ENCODE results near the gene NCAM2.

NCAM2 gene

GRCh38 chr21:20997636-20998455 is at the start of gene NCAM2:
Gene NCAM2, plus strand, starts transcription at chr21:20998409.
- peak; percentile 57 for DNase-seq (ENCODE audit: low read depth)

GRCh38 chr21:20949884-20950283 is 48.3 kb upstream of the NCAM2 start:
- DNase-seq (ENCODE audit: low read depth) = no peak

GRCh38 chr21:20965816-20966215 is 32.4 kb upstream of the NCAM2 start:
- DNase-seq (ENCODE audit: low read depth) = no peak

DNA sequence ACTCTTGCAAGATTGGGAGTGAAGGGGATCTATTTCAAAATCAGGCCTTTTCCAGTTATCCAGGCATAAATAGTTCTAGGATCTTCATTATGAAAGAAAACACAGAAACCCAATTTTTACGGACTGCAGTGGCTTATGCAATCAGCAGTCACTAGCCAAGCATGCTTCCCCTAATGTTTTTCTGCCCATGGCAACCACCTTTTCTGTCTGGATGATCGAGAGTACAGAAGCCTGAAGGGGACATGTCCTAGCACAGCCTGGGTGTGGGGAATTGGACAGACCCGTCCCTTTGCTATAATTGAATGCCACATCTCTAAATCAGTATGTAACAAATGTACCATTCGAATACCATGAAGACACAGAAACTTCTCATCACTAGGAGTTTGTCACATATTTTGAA is 29.8 kb upstream of the NCAM2 start:
- DNase-seq (ENCODE audit: low read depth) = no peak

- DNase-seq (ENCODE audit: low read depth) = no peak
Observed at GRCh38 chr21:20970691-20971090, 27.5 kb upstream of the NCAM2 start.

GRCh38 chr21:20971296-20971921 is 26.8 kb upstream of the NCAM2 start:
- DNase-seq (ENCODE audit: low read depth) = peak; percentile 8

DNA sequence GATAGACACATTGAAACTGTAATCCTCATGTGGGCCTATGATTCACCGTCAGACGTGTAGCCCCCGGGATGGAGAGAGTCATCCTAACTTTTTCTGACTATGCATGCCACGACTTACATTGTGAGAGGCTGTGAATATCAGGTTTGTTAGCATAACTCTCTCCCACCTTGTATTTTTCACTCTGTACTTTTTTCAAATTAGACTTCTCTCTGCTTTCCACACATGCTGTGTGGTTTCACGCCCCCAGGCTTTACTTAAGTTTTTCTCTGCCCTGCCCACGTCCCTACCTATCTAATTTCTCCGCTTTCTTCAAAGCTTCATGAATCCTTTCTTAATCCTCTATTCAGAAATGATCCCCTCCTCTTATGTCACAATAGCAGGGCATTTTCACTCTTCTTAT is 3.4 kb upstream of the NCAM2 start:
- DNase-seq (ENCODE audit: low read depth) = no peak

DNA sequence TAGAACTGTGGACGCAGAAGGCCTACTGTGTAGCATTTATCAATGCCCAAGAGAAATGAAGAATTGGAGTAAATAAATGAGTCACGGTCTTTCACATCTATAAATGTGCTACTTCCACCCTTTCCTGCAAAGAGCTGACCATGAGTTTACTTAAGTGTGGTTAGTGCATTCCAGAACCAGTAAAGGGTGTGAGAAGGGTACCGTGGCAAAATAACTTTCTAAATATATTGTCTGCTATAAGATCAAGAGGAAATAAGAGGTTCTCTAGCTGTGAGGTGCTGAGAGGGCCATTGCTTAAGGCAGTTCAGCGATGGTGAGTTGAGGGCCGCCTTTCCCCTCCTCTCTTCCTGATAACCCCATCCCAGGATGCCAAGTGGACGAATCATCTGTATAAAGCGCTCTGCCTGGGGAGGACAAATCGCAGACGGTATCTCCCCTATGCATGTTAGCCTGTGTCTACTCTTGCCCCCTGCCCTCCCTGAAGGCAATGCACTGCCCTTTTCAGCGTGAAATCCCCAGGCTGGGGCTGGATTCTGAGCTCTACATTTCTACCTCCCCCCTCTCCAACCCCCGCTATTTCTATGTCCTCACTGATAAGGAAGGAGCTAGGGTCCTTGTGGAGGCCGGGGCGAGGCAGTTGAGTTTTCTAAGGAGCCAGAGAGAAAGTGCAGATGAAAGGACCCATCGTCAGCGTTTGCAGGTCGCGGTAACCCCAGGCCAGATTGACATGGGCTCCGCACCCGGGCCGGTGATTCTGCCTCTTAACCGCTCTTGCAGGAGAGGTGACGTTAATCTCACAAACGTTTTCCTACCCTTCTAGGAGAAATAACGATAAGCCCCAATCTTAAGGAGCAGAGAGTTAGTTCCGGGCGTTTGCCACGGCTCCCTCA is 1.5 kb upstream of the NCAM2 start:
- no peak for DNase-seq (ENCODE audit: low read depth)

DNA sequence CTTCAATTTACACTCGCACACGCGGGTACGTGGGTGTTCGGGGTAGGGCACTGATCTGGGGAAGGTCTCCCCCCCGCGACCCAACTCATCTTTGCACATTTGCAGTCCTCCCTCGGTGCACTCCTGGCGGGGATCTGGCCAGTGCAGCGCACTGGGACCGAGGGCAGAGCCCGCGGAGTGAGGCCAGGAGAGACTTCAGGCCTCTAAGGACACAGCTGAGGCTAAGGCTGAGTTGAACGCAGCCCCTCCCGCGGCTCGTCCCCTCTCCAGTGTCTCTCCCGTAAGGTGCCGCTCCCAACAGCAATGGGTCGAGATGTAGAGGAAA is 936 bp upstream of the NCAM2 start:
- DNase-seq (ENCODE audit: low read depth) = no peak

DNA sequence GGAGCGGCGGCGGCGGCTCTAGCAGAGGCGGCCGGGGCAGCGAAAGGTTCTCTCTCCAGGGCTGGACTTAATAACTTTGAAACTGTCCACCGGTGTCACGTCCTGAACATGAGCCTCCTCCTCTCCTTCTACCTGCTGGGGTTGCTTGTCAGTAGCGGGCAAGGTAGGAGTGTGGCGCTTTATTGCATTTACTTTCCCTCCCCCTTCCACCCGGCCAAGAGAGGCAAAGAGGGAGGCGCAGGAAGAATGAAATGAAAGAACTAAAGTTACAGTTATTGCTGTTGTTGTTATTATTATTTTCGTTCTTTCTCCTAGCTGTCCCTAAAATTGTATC is 214 bp downstream of the NCAM2 start:
- DNase-seq (ENCODE audit: low read depth) = no peak

- no peak for DNase-seq (ENCODE audit: low read depth)
Observed at GRCh38 chr21:20998886-20999285, 677 bp downstream of the NCAM2 start.

- DNase-seq (ENCODE audit: low read depth) = no peak
Observed at GRCh38 chr21:20999659-21000058, 1.4 kb downstream of the NCAM2 start.

GRCh38 chr21:21000591-21001175 is 2.5 kb downstream of the NCAM2 start:
- no peak for DNase-seq (ENCODE audit: low read depth)

DNA sequence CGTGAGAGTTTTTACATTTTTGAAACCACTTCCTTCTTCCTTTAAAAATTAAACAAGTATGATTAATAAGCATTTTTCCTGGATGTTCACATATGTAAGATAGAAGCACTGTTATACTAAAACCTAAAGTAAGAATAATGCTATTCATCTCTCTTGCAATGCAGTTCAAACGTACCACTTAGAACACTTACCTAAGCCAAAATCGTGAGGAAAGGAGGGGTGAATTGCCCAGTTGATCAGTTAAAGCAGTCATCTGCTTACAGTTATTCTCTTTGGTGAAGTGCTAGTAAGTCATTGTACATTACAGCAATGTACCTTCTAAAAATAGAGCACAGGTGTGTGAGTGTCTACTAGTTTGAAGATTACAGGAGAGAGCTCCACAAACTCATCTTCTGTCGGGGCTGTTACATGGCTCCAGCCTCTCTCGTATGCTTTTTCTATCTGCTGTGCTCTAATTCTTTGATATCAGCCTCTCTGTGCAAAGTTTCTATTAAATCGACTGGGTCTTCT is 3.4 kb downstream of the NCAM2 start:
- no peak for DNase-seq (ENCODE audit: low read depth)

- DNase-seq (ENCODE audit: low read depth) = no peak
Observed at GRCh38 chr21:21002153-21002552, 3.9 kb downstream of the NCAM2 start.

DNA sequence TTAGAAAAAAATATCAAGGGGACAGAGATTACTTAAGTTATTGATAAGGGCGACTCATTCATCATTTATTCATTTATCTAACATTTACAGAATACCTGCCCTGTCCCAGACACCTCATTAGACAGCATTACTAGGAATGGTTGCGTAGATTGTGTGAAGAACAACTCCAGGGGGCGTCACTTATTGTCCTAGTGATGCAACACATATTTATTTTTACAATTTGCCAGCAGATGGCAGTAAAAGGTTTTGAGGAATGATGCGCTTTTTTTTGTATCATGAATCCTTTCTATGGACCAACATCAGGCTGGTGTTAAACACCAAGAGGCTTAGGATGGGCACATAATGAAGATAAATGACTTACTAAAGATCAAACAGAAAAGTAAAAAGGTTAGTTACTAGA is 5.5 kb downstream of the NCAM2 start:
- DNase-seq (ENCODE audit: low read depth) = no peak

DNA sequence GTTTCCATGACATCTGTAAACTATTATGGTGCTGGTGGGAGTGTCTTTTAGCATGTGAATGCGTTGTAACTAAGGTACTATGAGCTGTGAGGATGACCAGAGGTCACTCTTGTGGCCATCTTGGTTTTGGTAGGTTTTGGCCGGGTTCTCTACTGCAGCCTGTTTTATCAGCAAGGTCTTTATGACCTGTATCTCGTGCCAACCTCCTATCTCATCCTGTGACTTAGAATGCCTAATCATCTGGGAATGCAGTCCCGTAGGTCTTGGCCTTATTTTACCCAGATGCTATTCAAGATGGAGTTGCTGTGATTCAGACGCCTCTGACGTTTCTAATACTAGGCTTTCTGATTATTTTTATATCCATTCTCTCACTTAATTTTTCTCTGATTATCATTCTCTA is 9.4 kb downstream of the NCAM2 start:
- no peak for DNase-seq (ENCODE audit: low read depth)

DNA sequence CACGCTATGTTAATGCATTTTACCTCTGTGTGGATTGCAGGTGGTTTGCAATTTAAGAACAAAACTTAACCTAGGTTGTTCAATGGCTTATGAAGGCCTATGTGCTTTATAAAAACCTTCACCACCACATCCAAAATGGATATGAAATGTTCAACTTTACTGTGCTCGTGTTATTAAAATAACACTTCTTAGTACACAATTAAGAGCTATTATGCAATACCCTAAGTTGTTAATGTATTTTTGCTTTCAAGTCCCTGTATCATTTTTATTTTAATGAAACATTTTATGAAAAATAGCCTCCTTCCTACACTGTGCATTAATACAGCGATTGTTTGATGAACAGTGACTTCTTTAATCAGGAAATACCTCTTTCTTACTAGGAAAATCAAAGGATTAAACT is 12.0 kb downstream of the NCAM2 start:
- no peak for DNase-seq (ENCODE audit: low read depth)

DNA sequence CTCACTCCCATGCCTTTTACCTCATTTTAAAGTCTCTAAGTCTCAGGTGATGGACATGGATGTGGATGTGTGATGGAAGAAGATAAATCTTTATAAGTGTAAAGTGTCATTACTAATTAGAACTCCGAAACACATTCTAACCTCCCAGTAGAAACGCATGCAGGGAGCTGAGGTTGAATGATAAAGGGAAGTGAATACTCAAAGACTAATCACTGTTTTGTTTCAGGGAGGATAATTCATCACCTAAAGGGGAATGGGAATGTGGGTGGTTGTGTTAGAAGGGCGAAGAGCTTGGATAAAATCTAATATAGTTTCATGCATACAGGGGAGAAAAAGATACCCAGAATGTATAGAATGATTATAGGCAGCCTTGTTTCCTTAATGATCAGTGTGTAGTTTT is 12.5 kb downstream of the NCAM2 start:
- no peak for DNase-seq (ENCODE audit: low read depth)

DNA sequence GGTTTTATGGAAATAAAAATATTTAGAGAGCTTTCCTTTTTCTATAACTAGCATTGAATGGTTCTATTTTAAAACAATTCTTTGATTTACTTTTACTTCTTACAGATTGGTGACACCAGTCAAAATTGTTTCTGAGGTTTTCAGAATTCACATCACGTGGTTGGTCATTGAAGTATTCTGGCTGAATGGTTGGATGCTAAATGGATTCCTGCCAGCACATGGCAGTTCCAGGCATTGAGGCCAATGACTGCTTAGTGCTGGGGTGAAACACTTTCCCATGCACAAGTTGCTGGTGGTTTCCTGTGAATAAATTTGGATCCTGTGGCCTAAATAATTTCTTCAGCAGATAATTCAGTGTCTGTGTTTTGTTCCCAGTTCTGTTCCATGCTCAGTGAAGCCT is 20.6 kb downstream of the NCAM2 start:
- DNase-seq (ENCODE audit: low read depth) = no peak

GRCh38 chr21:21019681-21020080 is 21.5 kb downstream of the NCAM2 start:
- no peak for DNase-seq (ENCODE audit: low read depth)

GRCh38 chr21:21025742-21026141 is 27.5 kb downstream of the NCAM2 start:
- DNase-seq (ENCODE audit: low read depth) = no peak
